ENCODE measurements around the gene ZNF564. TPM values are rescaled to one million over a fixed set of nuclear protein-coding genes. Genes with fewer than 3 reads are reported as not detected.
"Not testable (repeated sequence)": the region's sequence is repeated elsewhere in the genome, so short reads cannot be mapped to it uniquely, and the experiment has no call there.

Gene ZNF564
- total RNA-seq, 2 experiments from 2014 or later = 6.3 to 6.9 TPM

DNA sequence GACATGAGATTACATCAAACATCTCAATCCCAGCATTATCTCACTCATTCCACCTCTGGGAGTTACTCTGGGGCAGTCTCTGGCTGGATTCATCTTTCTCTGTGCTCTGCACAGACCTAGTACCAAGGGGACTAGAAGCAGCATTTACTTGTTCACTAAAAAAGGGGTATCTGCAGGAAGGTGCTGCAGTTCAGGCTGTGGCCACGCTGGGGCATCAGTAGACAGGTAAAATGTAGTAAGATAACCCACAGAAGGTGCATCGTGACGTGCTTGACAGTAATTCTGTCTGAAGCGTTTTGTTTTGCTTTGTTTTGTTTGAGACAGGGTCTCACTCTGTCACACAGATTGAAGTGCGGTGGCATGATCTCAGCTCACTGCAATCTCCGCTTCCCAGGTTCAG is 29.3 kb downstream of the ZNF564 start:
- CTCF ChIA-PET = no interaction called here
- POLR2A ChIA-PET = no interaction called here

DNA sequence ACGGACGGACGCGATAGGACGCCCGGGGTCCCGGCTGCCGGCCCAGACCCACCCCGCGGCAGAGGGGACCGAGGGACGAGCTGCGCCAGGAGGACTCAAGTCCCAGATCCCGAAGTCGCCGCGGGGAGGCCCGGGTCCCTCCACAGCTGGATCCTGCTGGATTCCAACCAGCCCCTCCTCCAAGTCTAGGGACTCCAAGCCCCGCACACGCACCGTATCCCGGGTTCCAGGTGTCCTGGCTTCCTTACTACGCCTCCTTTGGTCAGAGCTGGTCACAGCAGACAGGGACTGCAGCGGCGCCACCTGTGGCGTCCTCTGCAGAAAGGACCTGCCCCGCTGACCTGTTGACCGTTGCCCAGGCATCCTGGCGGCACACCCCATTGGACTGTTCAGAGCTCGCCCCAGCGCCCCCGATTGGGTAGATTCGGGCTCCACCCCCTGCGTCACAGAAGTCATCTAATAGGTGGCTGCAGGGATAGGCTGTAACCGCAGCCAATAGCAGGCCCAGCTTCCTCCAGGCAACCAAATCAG is 37.7 kb downstream of the ZNF564 start:
- POLR2A ChIA-PET = no interaction called here

DNA sequence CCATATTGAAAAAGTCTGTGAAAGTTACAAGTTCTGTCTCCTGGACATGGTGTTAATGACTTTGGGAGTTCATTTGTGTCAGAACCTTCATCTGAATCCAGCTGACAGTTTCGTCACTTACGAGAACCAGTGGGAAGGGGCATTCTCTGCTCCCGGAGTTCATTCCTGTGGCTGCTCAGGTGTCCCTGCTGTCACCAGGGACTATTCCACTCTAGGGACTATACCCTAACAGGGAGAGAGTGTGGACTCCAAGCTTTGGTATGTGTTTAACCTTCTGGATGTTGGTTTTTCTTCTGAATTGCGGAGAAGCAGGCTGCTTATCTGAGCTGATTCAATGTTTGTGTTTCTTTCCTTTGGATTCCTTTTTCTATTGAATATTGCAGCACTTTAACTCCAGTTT is 54.2 kb downstream of the ZNF564 start:
- POLR2A ChIA-PET = no interaction called here
- CTCF ChIA-PET = interaction anchor here (0.6 kb wide), 1 partner anchor 470 kb away, joined by 3 read pairs; no protein-coding TSS in a partner anchor

More for the DNA sequence above, 37.7 kb downstream of the ZNF564 start:
- CTCF ChIA-PET = interaction anchor here (1.2 kb wide), 1 partner anchor 8 kb away, joined by 3 read pairs; no protein-coding TSS in a partner anchor

DNA sequence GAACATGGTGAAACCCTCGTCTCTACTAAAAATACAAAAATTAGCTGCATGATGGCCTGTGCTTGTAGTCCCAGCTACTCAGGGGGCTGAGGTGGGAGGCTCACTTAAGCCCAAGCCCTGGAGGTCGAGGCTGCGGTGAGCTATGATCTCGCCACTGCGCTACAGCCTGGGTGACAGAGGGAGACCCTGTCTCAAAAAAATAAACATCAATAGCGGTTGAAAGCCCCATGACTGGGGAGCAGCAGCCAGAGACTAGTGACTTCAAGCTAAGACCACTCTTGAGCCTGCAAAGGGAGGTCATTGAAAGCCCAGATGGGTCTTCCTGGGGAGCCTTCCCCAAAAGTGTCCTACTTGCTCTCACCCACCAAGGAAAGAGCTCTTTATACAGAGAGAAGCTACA is 54.8 kb downstream of the ZNF564 start:
- ChIA-PET CTCF (interaction anchor here (0.6 kb wide), 1 partner anchor 471 kb away, joined by 3 read pairs; no protein-coding TSS in a partner anchor), POLR2A (interaction anchor here (1.2 to 1.7 kb wide), 2 partner anchors 12 to 334 kb away, joined by 3 to 10 read pairs; partner anchors contain the start of genes ZNF136 and ZNF709)

DNA sequence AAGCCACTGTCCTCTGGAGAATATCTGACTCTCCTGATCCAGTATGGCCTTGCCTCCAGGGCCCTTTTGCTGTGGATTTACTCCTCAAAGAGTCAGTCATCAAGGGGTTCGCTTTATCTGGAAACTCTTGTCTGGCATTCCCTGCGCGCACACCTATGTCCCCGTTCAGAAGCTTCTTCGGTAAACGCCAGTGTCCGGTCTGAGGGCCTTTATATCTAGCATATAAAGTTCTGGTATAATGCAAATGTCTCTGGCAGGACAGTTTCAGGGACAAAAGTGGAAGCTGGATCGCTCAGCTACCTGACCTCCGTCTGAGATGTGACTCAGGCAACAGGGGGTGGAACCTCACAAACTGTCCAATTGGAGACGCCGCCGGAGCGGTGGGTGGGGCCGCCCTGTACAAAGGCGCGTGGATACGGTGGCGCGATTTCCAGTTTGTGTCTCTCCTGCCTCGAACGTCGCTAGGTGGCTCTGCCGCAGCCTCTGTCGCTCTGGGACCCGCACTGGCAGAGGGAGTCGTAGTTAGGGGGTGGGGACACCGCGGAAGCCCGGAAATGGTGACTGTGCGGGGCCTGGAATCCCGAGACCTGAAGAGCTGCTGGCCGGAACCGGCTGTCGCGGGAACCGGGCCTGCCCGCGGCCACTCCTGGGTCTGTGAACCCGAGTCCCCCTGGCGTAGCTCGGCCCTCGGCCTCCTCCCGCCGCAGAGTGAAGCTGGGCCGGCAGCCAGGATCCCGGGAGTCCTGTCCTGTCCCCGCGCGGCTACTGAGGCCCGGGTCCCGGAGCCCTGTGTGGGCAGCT is 56.1 kb downstream of the ZNF564 start:
- ChIA-PET POLR2A (interaction anchor here (0.5 to 1.7 kb wide), 7 partner anchors 11 to 332 kb away, joined by 3 to 11 read pairs (median 6); partner anchors contain the start of genes FBXW9, ZNF136, ZNF44 and ZNF443), CTCF (interaction anchor here (0.8 to 1.5 kb wide), 6 partner anchors 11 to 271 kb away, joined by 3 to 6 read pairs (median 3); partner anchors contain the start of genes MAN2B1, WDR83, ZNF563 and ZNF709)

DNA sequence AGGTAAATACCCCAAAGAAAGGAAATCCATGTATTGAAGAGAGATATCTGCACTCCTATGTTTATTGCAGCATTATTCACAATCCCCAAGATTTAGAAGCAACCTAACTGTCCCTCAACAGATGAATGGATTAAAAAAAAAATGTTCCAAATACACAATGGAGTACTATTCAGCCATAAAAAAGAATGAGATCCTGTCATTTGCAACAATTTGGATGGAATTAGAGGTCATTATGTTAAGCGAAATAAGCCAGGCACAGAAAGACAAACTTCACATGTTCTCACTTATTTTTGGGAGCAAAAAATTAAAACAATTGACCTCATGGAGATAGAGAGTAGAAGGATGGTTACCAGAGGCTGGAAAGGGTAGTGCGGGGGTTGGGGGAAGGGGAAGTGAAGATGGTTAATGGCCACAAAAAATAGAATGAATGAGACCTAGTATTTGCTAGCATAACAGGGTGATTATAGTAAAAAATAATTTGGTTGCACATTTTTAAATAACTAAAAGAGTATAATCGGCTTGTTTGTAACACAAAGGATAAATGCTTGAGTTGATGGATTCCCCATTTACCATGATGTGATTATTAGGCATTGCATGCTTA is 56.9 kb downstream of the ZNF564 start:
- ChIA-PET POLR2A (interaction anchor here (0.6 to 1.7 kb wide), 4 partner anchors 10 to 200 kb away, joined by 3 to 10 read pairs (median 4); partner anchors contain the start of genes ZNF44, ZNF443 and ZNF709), CTCF (interaction anchor here (0.8 to 1.5 kb wide), 4 partner anchors 10 to 272 kb away, joined by 3 to 6 read pairs (median 4); partner anchors contain the start of gene ZNF709)

DNA sequence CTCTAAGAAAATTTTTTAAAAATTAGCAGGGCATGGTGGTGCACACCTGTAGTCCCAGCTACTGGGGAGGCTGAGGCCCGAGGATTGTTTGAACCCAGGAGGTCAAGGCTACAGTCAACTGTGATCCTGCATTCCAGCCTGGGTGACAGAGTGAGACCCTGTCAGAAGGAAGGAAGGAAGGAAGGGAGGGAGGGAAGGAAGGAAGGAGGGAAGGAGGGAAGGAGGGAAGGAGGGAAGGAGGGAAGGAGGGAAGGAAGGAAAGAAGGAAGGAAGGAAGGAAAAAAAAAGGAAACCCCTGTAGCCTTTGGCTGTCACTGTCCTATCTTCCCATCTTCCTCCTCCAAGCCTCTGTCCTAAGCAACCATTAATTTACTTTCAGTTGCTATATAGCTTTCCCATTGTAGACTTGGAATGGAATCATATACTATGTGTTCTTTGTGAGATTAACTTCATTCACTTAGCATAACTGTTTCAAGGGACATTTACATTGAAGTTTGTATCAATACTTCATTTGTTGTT is 65.0 kb downstream of the ZNF564 start:
- POLR2A ChIA-PET, CTCF ChIA-PET: not testable (repeated sequence)

DNA sequence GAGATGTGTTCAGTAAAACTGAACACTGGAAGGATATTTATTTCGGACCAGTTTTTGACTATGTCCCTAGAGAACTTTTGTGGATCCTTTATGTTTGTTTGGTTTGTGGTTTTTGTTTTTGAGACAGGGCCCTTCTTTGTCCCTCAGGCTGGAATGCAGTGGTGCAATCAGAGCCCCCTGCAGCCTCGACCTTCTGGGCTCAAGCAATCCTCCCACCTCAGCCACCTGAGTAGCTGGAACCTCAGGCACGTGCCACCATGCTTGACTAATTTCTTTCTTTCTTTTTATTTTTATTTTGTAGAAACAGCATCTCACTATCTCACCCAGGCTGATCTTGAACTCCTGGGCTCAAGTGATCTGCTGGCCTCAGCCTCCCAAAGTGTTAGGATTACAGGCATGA is 65.7 kb downstream of the ZNF564 start:
- ChIA-PET CTCF (no interaction called here), POLR2A (no interaction called here)

DNA sequence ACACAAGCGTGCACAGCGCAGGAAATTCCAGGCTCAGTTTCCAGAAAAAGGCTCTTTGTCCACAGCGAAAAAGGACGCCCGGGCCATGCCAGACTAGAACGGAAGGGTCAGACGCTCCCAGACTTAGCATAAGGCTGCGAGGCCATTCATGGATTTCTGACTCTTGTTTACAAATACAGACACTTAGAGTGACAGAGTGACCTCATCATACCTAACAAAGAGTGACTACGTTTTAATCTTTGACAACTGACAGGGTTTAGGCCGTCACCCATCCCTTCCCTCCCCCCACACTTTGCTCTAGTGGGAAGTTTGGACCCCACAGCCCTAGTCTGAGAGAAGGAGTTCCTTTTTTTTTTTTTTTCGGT is 66.2 kb downstream of the ZNF564 start:
- ChIA-PET POLR2A (interaction anchor here (1.6 kb wide), 1 partner anchor 10 kb away, joined by 10 read pairs; no protein-coding TSS in a partner anchor), CTCF (interaction anchor here (0.6 to 1.7 kb wide), 2 partner anchors 10 to 122 kb away, joined by 3 to 6 read pairs; no protein-coding TSS in a partner anchor)

DNA sequence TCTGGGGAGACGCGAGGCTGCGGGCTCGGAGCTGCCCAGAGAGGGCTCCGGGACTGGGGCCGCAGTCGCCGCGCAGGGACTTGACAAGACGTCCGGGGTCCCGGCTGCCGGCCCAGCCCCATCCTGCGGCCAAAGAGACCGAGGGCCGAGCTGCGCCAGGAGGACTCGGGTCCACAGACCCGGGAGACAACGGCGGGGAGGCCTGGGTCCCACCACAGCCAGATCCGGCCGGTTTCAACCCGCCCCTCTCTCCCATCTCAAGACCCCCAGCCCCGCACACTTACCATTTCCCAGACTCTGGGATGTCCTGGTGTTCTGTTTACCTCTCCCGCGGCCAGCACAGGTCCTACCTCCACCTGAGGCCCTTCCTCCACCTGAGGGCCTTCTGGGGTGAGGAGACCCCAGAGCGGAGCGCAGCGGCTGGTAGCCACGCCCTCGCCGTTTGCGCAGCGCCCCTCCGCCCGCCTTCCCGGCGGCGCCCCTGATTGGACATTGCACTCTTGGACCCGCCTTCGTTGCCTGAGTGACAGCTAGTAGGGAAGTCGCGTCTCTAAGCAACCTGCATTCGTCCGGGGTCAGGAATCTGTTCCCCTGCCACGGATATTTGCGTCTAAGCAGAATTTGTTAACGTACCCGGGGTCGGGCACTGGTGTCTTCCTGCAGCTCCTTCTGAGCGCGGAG is 66.8 kb downstream of the ZNF564 start, which contains the start of gene ZNF709:
ZNF709 (minus strand) TSS at position 446 of the 681 bp plus-strand sequence; CDS start at position 287, 159 bp downstream.
- CTCF ChIA-PET = interaction anchor here (0.6 to 1.7 kb wide), 2 partner anchors 11 to 122 kb away, joined by 3 to 6 read pairs; no protein-coding TSS in a partner anchor
- POLR2A ChIA-PET = interaction anchor here (1.6 kb wide), 1 partner anchor 11 kb away, joined by 10 read pairs; no protein-coding TSS in a partner anchor

DNA sequence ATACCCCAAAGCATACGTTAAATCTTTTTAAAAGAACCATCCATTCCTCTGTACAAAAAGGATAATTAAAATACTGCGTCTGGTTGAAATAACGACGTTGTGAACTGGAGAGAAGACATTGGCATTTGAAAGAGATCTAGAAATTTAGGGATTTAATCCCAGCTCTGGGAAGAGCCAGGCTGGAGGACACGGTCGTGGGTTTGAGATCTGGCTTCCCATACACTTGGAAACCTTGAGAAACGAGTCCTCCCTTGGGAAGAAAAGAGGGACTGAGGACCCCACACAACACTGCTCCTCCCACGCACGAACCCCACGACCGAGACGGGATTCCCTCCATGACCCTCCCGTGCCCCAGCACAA is 67.3 kb downstream of the ZNF564 start:
- CTCF ChIA-PET = interaction anchor here (0.6 to 1.7 kb wide), 2 partner anchors 11 to 331 kb away, joined by 3 to 6 read pairs; no protein-coding TSS in a partner anchor
- POLR2A ChIA-PET = interaction anchor here (1.6 kb wide), 1 partner anchor 11 kb away, joined by 10 read pairs; no protein-coding TSS in a partner anchor

DNA sequence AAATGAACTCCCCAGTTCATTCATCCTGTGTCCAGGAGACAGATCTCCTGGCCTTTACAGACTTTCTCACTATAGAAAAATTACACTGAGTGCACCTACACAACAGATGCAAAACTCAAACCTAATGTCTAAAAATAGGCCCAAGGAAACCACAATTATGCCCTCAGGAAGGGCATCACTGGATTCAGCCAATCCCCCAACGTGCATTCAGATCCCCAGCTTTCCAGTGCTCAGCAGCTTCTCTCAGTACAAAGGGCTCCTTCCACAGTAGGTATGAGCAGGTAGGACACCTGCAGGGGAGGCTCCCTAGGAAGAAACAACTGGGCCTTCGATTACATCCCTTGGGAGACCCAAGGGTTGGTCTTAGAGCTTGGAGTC is 68.8 kb downstream of the ZNF564 start:
- ChIA-PET POLR2A (no interaction called here), CTCF (interaction anchor here (0.6 to 1.1 kb wide), 2 partner anchors 42 to 81 kb away, joined by 3 read pairs; partner anchors contain the start of gene ZNF799)

DNA sequence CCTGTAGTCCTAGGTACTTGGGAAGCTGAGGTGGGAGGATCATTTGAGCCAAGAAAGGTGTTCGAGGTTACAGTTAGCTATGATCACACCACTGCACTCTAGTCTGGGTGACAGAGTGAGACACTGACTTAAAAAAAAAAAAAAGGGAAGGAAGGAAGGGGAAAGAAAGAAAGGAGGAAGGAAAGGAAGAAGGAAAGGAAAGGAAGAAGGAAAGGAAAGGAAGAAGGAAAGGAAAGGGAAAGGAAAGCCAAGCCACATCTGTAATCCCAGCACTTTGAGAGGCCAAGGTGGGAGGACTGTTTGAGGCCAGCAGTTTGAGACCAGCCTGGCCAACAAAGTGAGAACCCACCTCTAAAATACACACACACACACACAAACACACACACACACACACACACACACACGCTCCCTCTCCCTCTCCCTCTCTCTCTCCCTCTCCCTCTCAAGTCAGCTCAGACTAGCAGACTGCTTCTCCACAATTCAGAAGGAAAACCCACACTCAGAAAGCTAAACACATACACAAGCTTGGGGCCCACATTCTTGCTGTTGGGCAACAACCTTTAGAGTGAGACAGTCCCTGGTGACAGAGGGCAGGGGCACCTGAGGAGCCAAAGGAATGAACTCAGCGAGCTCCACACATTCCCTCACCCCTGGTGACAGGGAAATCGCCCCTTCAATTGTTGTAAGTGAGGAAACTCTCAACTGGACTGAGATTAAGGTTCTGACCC is 69.3 kb downstream of the ZNF564 start:
- CTCF ChIA-PET = interaction anchor here (0.6 to 0.9 kb wide), 2 partner anchors 13 to 42 kb away, joined by 3 to 5 read pairs; no protein-coding TSS in a partner anchor
- POLR2A ChIA-PET = no interaction called here

DNA sequence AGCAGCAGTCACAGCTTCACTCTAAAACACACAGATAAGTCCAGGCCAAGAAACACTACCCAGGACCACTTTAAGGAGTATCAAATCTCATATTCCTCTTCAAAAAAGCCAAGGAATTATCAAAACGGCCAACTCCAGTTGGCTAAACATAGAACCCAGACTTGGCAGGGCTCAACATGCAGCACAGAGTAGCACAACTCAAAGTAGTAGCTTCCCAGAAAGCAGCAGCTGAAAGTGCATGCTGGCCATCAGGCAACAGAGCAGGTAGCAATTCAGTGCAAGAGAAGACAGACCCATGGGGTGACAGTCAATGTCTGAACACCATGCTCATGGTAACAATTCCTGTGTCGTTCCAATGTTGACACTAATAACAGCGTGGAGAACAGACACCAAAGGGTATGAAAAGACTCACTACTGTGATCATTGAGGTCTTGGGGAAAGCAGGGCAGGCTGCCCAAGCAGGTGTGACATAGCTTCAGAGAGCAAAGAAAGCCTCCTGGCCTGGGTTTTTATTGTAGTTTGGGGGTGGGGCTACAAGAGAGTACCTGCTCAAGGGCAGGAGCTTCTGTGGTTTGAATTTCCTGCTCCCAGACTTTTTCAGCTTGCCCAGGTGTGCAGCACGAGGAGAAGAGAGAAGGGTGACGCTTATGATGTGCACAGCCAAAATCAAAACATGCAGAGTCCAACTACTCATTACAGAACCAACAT is 72.9 kb downstream of the ZNF564 start:
- CTCF ChIA-PET = interaction anchor here (0.7 kb wide), 1 partner anchor 127 kb away, joined by 3 read pairs; no protein-coding TSS in a partner anchor
- POLR2A ChIA-PET = interaction anchor here (0.6 kb wide), 1 partner anchor 153 kb away, joined by 3 read pairs; no protein-coding TSS in a partner anchor
